Heart left ventricle (tissue), 16 donors: Measurements from ENCODE around the gene KCTD2. TPM values are rescaled to one million over a fixed set of nuclear protein-coding genes. Genes with fewer than 3 reads are reported as not detected.
"Not testable (repeated sequence)": the region's sequence is repeated elsewhere in the genome, so short reads cannot be mapped to it uniquely, and the experiment has no call there.

Experiments used
- ATAC-seq, 4 donors: fragments of 200-7000 bp; cut with Tn5 transposase; one replicate each; pipeline ENCODE4 v1.9.1; 2020 to 2022; ENCODE audit warnings: moderate library complexity in 4 of 4, mild to moderate bottlenecking in 3 of 4, moderate number of reproducible peaks in 1 of 4
- DNase-seq, 5 donors: peaks; one replicate each; pipeline ENCODE4 v3.0.0-alpha.2; 2020
- H3K27ac ChIP-seq, 12 donors: fragments of 200-600 bp; sonication (generic) in 4 of 12; one replicate each; pipeline versions ENCODE4 v1.5.0 to v1.8.0; 2016 to 2022; ENCODE audit warnings: mild to moderate bottlenecking in 2 of 12
- H3K27me3 ChIP-seq, 9 donors: fragments of 200-600 bp; sonication (generic) in 2 of 9; one replicate each; pipeline versions ENCODE4 v1.5.1 to v1.8.0; 2016 to 2022; ENCODE audit warnings: mild to moderate bottlenecking in 3 of 9
- H3K36me3 ChIP-seq, 9 donors: fragments of 200-600 bp; sonication (generic) in 2 of 9; one replicate each; pipeline versions ENCODE4 v1.5.0 to v1.8.0; 2018 to 2022; ENCODE audit warnings: mild to moderate bottlenecking in 2 of 9
- H3K4me1 ChIP-seq, 12 donors: fragments of 200-600 bp; sonication (generic) in 4 of 12; one replicate each; pipeline versions ENCODE4 v1.5.0 to v1.8.0; 2016 to 2022; ENCODE audit warnings: mild to moderate bottlenecking in 3 of 12
- H3K4me3 ChIP-seq, 12 donors: fragments of 200-600 bp; sonication (generic) in 4 of 12; one replicate each; pipeline versions ENCODE4 v1.5.0 to v1.8.0; 2017 to 2022; ENCODE audit warnings: mild to moderate bottlenecking in 9 of 12, moderate library complexity in 4 of 12
- H3K9me3 ChIP-seq, 12 donors: fragments of 200-600 bp; sonication (generic) in 4 of 12; one replicate each; pipeline versions ENCODE4 v1.5.0 to v1.8.0; 2016 to 2022; ENCODE audit warnings: mild to moderate bottlenecking in 1 of 12
- POLR2A ChIP-seq, 2 donors: fragments of 450-650 bp; IDR thresholded peaks; one replicate each; pipeline ENCODE4 v1.6.1; 2017; ENCODE audit warnings: antibody characterized with exemption in 2 of 2, mild to moderate bottlenecking in 2 of 2, moderate library complexity in 2 of 2
- WGBS, 4 donors: extraction: QIAGEN DNeasy Blood & Tissue Kit in 2 of 4; methylation state at CpG; one replicate each; pipeline versions ENCODE4 v1.1.5 to v1.1.7; 2013 to 2018; 5-methylcytosine and 5-hydroxymethylcytosine counted together
- intact Hi-C, 10 donors: fragments of 100-400 bp; cut with DNase I; formaldehyde crosslinking; loops; one replicate each; pipeline versions ENCODE4 v1.11.1 to v1.14.2; 2022
- polyA plus RNA-seq, 2 donors: library from polyadenylated mRNA; stranded (reverse); fragments of 200-250 nt; gene quantifications; one replicate each; pipeline ENCODE4 v1.2.3, GENCODE V29; 2013
- total RNA-seq, 9 donors: library from RNA; depleted of rRNA in 2 of 9; stranded (reverse); fragments of >200 nt in 2 of 9; fragmentation: NEBNext Ultra II Directional in 3 of 9; extraction: Animal tissue kit (Norgen Biotek cat#: 25700) in 3 of 9; gene quantifications; one replicate each; pipeline versions ENCODE4 v1.1.0 to v1.2.4, GENCODE V29; 2016 to 2023
- TF ChIP-seq, protein P1 (sequence below), 12 donors: fragments of 200-600 bp; sonication (generic) in 4 of 12; IDR thresholded peaks; one replicate each; pipeline versions ENCODE4 v1.5.0 to v1.8.0; 2018 to 2022; ENCODE audit warnings: antibody characterized with exemption in 12 of 12, mild to moderate bottlenecking in 5 of 12
- donor health status: ischemic (EF 13 %, LVEDD 7.1; RV severe dilation, severe dysfunction).
- donor health status: healthy with polysubstance abuse.
- donor health status: DM: no; HTN: yes; CAD: no.
- donor health status: DM: no; HTN: no; CAD: no.
- donor health status: ischemic (EF 25% LVEDD 6.9; RV normal size, moderate dysfunction).
- donor health status: ischemic (EF 25% LVEDD 5.7; RV mildly dilated, moderate dysfunction).
- donor health status: healthy.
- donor health status: DM: yes; HTN: yes; CAD: no.
- donor health status: ischemic (EF 35%, LVEDD 5.7; RV mildly dilated, moderate dysfunction).
- donor health status: nonischemic (EF 11% LVEDD 7.7; RV severe dilation, severe dysfunction).
- donor health status: DM: yes; HTN: yes; CAD: no.
- donor health status: PGD.
- donor health status: ischemic (EF 29% LVEDD 5.4; RV normal size, mild dysfunction).
- donor health status: nonischemic (EF 23%, LVEDD 6.1; RV moderate dilation, normal function).

The KCTD2 gene
- total and polyA plus RNA-seq, 11 donors: 15.7 to 38.7 (median 31.5) TPM

DNA sequence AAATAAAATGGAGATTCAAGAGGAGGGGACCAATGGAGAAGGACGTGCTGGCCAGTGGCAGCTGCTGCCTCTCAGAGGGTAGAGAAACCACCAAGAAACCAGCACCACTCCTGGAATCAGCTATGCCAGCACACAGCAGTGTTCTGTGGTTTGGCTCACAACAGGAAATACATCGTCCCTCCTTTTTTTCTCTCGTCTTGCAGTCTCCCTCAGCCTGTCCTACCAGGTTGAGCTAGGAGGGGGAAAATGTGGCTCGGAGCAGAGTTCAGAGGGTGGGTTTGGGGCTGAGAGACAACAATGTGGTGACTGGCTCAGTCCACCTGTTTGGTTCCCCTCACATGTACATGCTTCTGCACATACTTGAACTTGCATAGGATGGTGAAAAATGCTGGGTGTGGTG lies 20.8 kb downstream of the KCTD2 start:
- DNase-seq: no peak
- H3K27me3 ChIP-seq: no peaks in the 10 kb centered on the region
- H3K4me3 ChIP-seq: no peak overlapping the region
- no peak for TF ChIP-seq POLR2A (IDR thresholded peaks at IDR 0.05)
- TF ChIP-seq, protein P1, sequence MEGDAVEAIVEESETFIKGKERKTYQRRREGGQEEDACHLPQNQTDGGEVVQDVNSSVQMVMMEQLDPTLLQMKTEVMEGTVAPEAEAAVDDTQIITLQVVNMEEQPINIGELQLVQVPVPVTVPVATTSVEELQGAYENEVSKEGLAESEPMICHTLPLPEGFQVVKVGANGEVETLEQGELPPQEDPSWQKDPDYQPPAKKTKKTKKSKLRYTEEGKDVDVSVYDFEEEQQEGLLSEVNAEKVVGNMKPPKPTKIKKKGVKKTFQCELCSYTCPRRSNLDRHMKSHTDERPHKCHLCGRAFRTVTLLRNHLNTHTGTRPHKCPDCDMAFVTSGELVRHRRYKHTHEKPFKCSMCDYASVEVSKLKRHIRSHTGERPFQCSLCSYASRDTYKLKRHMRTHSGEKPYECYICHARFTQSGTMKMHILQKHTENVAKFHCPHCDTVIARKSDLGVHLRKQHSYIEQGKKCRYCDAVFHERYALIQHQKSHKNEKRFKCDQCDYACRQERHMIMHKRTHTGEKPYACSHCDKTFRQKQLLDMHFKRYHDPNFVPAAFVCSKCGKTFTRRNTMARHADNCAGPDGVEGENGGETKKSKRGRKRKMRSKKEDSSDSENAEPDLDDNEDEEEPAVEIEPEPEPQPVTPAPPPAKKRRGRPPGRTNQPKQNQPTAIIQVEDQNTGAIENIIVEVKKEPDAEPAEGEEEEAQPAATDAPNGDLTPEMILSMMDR (IDR thresholded peaks at IDR 0.05): no peak
- H3K4me1 ChIP-seq: peaks cover 0 to 17% (median 6%) of the 10 kb centered on the region in 12 donors
- intact Hi-C loops: loop anchor here in 3 of 10 donors (10.0 kb wide), 1 partner anchor 137 kb away; the partner anchor contains the start of gene NUP85 (in 3 of the 3)
- ATAC-seq: no peak
- H3K9me3 ChIP-seq: no peaks in the 10 kb centered on the region
- peaks cover 0 to 27% (median 25%) of the 10 kb centered on the region in 9 donors for H3K36me3 ChIP-seq
- 74 to 85% (median 83%) methylated on average over 4 of the region's 4 CpGs for WGBS, 4 donors
- H3K27ac ChIP-seq: no peak overlapping the region

DNA sequence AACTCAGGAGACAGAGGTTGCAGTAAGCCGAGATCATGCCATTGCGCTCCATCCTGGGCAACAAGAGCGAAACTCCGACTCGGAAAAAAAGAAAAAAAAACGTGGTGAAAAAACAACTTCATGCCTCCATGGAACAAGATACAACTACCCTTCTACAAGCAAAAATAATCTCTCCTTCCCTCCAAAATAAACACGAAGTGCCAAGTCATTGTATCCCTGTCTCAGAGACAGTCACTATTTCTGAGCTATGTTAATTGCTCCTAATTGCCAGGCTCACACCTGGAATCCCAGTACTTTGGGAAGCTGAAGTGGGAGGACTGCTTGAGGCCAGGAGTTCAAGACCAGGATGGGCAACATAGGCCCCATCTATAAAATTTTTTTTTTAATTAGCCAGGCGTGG lies 21.7 kb downstream of the KCTD2 start:
- Histone ChIP-seq H3K9me3 (no peaks in the 10 kb centered on the region), H3K36me3 (peaks cover 0 to 18% (median 16%) of the 10 kb centered on the region in 9 donors), H3K27me3 (no peaks in the 10 kb centered on the region), H3K4me3 (no peak overlapping the region), H3K4me1 (peaks cover 0 to 17% (median 6%) of the 10 kb centered on the region in 12 donors), H3K27ac (no peak overlapping the region)
- 80 to 90% (median 86%) methylated on average over 8 of the region's 8 CpGs for whole genome bisulfite sequencing, 4 donors
- DNase-seq (no peak), ATAC-seq (no peak)
- TF ChIP-seq, protein P1 (IDR thresholded peaks at IDR 0.05): no peak
- TF ChIP-seq POLR2A (IDR thresholded peaks at IDR 0.05): no peak
- intact Hi-C loops: loop anchor here in 3 of 10 donors (10.0 kb wide), 1 partner anchor 136 kb away; the partner anchor contains the start of gene NUP85 (in 3 of the 3)

DNA sequence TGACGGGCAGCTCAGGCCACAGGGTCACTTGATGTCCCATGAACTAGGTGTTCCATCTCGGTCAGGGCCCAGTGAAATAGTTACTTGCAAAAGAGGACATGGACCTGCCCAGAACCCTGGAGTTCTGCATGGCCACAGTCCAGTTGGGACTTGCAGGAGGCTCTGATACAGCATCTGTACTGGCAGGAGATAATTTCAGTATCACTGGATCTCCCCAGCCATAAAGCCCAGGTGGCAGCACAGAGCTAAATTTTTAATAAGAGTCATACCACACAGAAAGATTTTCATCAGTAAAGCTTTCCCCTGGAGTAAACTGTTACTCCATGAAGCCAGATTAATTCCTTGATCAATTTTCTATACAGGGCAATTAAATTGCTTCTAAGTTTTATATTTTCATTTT lies 22.8 kb downstream of the KCTD2 start:
- WGBS, 4 donors: 93 to 98% (median 97%) methylated on average over 2 of the region's 2 CpGs
- Histone ChIP-seq H3K27me3 (no peaks in the 10 kb centered on the region), H3K27ac (no peak overlapping the region), H3K4me3 (no peak overlapping the region), H3K4me1 (peaks cover 0 to 17% (median 6%) of the 10 kb centered on the region in 12 donors), H3K36me3 (peaks cover 0 to 8% (median 5%) of the 10 kb centered on the region in 9 donors), H3K9me3 (no peaks in the 10 kb centered on the region)
- TF ChIP-seq POLR2A (IDR thresholded peaks at IDR 0.05): no peak
- TF ChIP-seq, protein P1 (IDR thresholded peaks at IDR 0.05): peak in 5 of 12 donors; percentile 23 to 37 (median 27)
- no peak for ATAC-seq
- DNase-seq: no peak
- intact Hi-C loops: loop anchor here in 5 of 10 donors (5.0 to 10.0 kb wide), 2 partner anchors 38 to 135 kb away; partner anchors contain the start of genes NUP85 (in 3 of the 5) and ARMC7 (in 2 of the 5)

DNA sequence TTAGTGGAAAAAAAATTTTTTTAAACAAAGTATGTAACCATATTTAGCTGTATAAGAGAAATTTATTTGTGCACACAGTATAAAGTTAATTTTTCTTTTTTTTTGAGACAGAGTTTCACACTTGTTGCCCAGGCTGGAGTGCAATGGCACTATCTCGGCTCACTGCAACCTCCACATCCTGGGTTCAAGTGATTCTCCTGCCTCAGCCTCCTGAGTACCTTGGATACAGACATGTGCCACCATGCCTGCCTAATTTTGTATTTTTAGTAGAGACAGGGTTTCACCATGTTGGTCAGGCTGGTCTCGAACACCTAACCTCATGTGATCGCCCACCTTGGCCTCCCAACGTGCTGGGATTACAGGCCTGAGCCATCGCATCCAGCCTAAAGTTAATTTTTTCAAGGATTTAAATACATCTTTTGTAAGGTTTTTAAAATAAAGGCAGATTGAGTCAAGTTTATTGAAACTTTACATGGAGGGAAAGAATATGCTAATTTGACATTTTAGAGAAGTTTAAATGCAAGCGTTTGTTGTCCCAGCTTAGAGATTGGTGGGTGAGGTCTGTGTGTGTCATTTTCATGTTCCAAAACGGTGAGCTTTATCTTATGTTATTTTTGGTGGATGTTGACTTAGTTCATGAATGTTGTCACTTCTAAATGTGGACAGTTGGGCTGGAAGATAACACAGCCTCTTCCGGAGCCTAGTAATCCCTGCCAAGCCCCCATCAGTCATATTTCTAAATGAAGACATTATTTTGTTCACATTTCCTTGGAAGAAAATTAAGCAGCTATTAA lies 24.6 kb downstream of the KCTD2 start:
- not testable (repeated sequence) for H3K27me3 ChIP-seq, H3K36me3 ChIP-seq, H3K4me3 ChIP-seq, H3K9me3 ChIP-seq, DNase-seq
- peak overlapping the region in 8 of 12 donors; percentile 19 to 81 (median 63) for H3K27ac ChIP-seq
- H3K4me1 ChIP-seq: peaks cover 0 to 17% (median 6%) of the 10 kb centered on the region in 12 donors
- intact Hi-C loops: loop anchor here in 2 of 10 donors (5.0 kb wide), 1 partner anchor 36 kb away; the partner anchor contains the start of gene ARMC7 (in 2 of the 2)
- peak; percentile 69 to 82 (median 72) for ATAC-seq
- whole genome bisulfite sequencing, 4 donors: 59 to 69% (median 67%) methylated on average over 8 of the region's 8 CpGs

DNA sequence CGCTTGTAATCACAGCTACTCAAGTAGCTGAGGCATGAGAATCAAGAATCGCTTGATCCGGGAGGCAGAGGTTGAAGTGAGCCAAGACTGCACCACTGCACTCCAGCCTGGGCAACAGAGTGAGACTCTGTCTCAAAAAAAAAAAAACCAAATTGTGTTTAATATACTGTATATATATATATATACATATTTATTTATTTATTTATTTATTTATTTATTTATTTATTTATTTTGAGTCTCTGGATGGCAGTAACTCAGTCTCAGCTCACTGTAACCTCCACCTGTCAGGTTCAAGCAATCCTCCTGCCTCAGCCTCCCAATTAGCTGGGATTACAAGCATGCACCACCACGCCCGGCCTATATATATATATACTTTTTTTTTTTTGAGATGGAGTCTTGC lies 25.9 kb downstream of the KCTD2 start:
- not testable (repeated sequence) for H3K4me3 ChIP-seq, H3K36me3 ChIP-seq, ATAC-seq, H3K9me3 ChIP-seq, DNase-seq, H3K27me3 ChIP-seq
- WGBS, 4 donors: 96 to 98% (median 97%) methylated on average over 5 of the region's 5 CpGs
- peak overlapping the region in 6 of 12 donors; percentile 19 to 81 (median 53) for H3K27ac ChIP-seq
- H3K4me1 ChIP-seq: peaks cover 0 to 27% (median 18%) of the 10 kb centered on the region in 12 donors
- intact Hi-C loops: loop anchor here in 2 of 10 donors (5.0 kb wide), 1 partner anchor 34 kb away; the partner anchor contains the start of gene ARMC7 (in 2 of the 2)
